Measurements from ENCODE around the gene ADAP1. TPM values are rescaled to one million over a fixed set of nuclear protein-coding genes. Genes with fewer than 3 reads are reported as not detected.

ADAP1 gene
- total and polyA plus RNA-seq, 2 of the 13 experiments (the other 11 are each of a cell fraction or from before 2014, with no cell fraction given) = 10.5 to 24.6 TPM

DNA sequence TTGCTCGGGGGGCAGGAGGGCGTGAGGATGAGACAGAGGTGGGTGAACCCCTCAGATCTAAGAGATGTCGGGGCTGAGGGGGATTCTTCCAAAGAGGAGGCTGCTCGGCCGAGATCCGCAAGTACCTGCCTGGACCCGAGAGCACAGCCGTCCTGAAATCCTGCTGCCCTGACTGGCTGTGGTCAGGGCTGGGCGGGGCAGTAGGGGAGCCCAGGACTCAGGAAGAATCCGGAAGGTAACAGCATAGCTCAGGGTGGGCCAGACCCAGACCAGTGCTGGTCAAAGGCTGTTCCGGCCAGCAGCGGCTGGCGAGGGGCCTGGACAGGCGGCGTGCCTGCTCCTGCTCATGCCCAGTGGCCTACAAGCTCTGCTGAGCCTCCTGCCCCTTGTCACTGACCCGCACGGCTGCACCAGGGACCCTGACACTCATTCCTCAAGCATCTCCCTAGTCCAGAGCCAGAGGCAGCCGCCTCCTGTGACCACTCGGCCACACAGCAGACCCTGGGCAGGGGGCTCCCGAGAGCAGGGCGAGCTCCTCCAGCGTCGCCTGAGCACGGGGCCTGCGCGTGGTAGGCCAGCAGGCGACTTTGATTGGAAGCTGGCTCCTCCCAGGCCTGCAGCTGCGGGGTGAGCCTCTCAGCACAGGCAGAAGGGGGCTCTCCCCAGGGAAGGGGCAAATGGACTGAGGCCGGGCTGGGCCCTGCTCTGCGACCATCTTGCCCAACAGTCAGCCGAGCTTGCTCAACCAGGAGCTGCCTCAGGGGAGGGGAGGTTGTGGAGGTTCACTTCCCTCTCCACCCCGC is 3.1 kb upstream of the ADAP1 start (continued):
- TF ChIP-seq, protein P1, sequence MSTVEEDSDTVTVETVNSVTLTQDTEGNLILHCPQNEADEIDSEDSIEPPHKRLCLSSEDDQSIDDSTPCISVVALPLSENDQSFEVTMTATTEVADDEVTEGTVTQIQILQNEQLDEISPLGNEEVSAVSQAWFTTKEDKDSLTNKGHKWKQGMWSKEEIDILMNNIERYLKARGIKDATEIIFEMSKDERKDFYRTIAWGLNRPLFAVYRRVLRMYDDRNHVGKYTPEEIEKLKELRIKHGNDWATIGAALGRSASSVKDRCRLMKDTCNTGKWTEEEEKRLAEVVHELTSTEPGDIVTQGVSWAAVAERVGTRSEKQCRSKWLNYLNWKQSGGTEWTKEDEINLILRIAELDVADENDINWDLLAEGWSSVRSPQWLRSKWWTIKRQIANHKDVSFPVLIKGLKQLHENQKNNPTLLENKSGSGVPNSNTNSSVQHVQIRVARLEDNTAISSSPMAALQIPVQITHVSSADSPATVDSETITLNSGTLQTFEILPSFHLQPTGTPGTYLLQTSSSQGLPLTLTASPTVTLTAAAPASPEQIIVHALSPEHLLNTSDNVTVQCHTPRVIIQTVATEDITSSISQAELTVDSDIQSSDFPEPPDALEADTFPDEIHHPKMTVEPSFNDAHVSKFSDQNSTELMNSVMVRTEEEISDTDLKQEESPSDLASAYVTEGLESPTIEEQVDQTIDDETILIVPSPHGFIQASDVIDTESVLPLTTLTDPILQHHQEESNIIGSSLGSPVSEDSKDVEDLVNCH (CRISPR knock-in tag; IDR thresholded peaks at IDR 0.05) = no peak
- TF ChIP-seq, protein P2, sequence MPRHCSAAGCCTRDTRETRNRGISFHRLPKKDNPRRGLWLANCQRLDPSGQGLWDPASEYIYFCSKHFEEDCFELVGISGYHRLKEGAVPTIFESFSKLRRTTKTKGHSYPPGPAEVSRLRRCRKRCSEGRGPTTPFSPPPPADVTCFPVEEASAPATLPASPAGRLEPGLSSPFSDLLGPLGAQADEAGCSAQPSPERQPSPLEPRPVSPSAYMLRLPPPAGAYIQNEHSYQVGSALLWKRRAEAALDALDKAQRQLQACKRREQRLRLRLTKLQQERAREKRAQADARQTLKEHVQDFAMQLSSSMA (CRISPR knock-in tag; IDR thresholded peaks at IDR 0.05) = peak; percentile 57; the same call in 1 of the 2 replicates
- TF ChIP-seq, protein P3, sequence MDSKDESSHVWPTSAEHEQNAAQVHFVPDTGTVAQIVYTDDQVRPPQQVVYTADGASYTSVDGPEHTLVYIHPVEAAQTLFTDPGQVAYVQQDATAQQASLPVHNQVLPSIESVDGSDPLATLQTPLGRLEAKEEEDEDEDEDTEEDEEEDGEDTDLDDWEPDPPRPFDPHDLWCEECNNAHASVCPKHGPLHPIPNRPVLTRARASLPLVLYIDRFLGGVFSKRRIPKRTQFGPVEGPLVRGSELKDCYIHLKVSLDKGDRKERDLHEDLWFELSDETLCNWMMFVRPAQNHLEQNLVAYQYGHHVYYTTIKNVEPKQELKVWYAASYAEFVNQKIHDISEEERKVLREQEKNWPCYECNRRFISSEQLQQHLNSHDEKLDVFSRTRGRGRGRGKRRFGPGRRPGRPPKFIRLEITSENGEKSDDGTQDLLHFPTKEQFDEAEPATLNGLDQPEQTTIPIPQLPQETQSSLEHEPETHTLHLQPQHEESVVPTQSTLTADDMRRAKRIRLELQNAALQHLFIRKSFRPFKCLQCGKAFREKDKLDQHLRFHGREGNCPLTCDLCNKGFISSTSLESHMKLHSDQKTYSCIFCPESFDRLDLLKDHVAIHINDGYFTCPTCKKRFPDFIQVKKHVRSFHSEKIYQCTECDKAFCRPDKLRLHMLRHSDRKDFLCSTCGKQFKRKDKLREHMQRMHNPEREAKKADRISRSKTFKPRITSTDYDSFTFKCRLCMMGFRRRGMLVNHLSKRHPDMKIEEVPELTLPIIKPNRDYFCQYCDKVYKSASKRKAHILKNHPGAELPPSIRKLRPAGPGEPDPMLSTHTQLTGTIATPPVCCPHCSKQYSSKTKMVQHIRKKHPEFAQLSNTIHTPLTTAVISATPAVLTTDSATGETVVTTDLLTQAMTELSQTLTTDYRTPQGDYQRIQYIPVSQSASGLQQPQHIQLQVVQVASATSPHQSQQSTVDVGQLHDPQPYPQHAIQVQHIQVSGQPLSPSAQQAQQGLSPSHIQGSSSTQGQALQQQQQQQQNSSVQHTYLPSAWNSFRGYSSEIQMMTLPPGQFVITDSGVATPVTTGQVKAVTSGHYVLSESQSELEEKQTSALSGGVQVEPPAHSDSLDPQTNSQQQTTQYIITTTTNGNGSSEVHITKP (CRISPR knock-in tag; IDR thresholded peaks at IDR 0.05; ENCODE audit: low read depth) = no peak; the same call in 1 of the 2 replicates
- TF ChIP-seq, protein P4, sequence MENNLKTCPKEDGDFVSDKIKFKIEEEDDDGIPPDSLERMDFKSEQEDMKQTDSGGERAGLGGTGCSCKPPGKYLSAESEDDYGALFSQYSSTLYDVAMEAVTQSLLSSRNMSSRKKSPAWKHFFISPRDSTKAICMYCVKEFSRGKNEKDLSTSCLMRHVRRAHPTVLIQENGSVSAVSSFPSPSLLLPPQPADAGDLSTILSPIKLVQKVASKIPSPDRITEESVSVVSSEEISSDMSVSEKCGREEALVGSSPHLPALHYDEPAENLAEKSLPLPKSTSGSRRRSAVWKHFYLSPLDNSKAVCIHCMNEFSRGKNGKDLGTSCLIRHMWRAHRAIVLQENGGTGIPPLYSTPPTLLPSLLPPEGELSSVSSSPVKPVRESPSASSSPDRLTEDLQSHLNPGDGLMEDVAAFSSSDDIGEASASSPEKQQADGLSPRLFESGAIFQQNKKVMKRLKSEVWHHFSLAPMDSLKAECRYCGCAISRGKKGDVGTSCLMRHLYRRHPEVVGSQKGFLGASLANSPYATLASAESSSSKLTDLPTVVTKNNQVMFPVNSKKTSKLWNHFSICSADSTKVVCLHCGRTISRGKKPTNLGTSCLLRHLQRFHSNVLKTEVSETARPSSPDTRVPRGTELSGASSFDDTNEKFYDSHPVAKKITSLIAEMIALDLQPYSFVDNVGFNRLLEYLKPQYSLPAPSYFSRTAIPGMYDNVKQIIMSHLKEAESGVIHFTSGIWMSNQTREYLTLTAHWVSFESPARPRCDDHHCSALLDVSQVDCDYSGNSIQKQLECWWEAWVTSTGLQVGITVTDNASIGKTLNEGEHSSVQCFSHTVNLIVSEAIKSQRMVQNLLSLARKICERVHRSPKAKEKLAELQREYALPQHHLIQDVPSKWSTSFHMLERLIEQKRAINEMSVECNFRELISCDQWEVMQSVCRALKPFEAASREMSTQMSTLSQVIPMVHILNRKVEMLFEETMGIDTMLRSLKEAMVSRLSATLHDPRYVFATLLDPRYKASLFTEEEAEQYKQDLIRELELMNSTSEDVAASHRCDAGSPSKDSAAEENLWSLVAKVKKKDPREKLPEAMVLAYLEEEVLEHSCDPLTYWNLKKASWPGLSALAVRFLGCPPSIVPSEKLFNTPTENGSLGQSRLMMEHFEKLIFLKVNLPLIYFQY (CRISPR knock-in tag; IDR thresholded peaks at IDR 0.05; ENCODE audit: borderline replicate concordance) = peak; percentile 85
- TF ChIP-seq TCF7L2 (IDR thresholded peaks at IDR 0.05; ENCODE audit: low read depth, low read length) (no peak), YY1 (IDR thresholded peaks at IDR 0.05; ENCODE audit: insufficient read depth, insufficient replicate concordance, low read depth, low read length) (peak; percentile 45), TBL1XR1 (IDR thresholded peaks at IDR 0.05; ENCODE audit: borderline replicate concordance, low read length, partially characterized antibody) (no peak), ZNF225 (CRISPR knock-in tag; IDR thresholded peaks at IDR 0.05) (peak; percentile 96), SNAI1 (CRISPR knock-in tag; IDR thresholded peaks at IDR 0.05; ENCODE audit: borderline replicate concordance) (no peak; the same call in 1 of the 2 replicates), MYNN (CRISPR knock-in tag; IDR thresholded peaks at IDR 0.05; ENCODE audit: low read depth) (no peak), ZEB1 (IDR thresholded peaks at IDR 0.05; ENCODE audit: insufficient replicate concordance, low read depth) (peak; percentile 78), ZNF24 (IDR thresholded peaks at IDR 0.05) (no peak), ZNF792 (CRISPR knock-in tag; IDR thresholded peaks at IDR 0.05) (0 out of 2 replicates have a peak, but pooled peaks have one; percentile 17), PCBP1 (IDR thresholded peaks at IDR 0.05; ENCODE audit: borderline replicate concordance, low read depth, low read length) (no peak)
- TF ChIP-seq, protein P5, sequence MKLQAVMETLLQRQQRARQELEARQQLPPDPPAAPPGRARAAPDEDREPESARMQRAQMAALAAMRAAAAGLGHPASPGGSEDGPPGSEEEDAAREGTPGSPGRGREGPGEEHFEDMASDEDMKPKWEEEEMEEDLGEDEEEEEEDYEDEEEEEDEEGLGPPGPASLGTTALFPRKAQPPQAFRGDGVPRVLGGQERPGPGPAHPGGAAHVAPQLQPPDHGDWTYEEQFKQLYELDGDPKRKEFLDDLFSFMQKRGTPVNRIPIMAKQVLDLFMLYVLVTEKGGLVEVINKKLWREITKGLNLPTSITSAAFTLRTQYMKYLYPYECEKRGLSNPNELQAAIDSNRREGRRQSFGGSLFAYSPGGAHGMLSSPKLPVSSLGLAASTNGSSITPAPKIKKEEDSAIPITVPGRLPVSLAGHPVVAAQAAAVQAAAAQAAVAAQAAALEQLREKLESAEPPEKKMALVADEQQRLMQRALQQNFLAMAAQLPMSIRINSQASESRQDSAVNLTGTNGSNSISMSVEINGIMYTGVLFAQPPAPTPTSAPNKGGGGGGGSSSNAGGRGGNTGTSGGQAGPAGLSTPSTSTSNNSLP (IDR thresholded peaks at IDR 0.05; ENCODE audit: low read depth, low read length) = no peak
